NK-92 (cell line): ENCODE measurements around the gene NRG3.

ENCODE experiments used
- DNase-seq: peaks from one replicate; lab custom pipeline; 2025; ENCODE audit not compliant: unreplicated experiment; lab: John Stamatoyannopoulos, UW

Gene NRG3

GRCh38 chr10:82210331-82210730, 335.3 kb downstream of the NRG3 start:
- DNase-seq = no peak

- no peak for DNase-seq
Measured at GRCh38 chr10:82211346-82211745, 336.4 kb downstream of the NRG3 start.

- DNase-seq = no peak
Measured at GRCh38 chr10:82212753-82213152, 337.8 kb downstream of the NRG3 start.

DNA sequence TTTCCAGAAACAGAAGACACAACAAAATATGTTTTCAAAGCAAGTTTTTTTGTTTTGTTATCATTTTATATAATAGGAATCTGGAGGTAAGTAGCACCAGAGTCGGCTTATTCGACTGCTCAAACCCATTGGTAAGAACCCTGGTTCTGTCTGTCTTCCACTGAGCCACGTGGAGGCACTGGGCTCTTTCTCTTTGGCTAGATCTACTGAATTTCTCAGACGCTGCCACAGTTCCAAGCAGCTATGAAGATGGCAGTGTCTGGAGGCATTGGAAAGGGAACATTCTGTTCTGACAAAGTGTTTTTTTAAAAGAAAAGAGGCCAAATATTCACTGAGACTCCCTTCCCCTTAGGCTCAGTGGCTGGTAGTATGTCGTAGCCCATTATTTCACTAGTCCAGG, 338.8 kb downstream of the NRG3 start:
- DNase-seq = no peak

- DNase-seq = no peak
Measured at GRCh38 chr10:82221056-82221455, 346.1 kb downstream of the NRG3 start.

DNA sequence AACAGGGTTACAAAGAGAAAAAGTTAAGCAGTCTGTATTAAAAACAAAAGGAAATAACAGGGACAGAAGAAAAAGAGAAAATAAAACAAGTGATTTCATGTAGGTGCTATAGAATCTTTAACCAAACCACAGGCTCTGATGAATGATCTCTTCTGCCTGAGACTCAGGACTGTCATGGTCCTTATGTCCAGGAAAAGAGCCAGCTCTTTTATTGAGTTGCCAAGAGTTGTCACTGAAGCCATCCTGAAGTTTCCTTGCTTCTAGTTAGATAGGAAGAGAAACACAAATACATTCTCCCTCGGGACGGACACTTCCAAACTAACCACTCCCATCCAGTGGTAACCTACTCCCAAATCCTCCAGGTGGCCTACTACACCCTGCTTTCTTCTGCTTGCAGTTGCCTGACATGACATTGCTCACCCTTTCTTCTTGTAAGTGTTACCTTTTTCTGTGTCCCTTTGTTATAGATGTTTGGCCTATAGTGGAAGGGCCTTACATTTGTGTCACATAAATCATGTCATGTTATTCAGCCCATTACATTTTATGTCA, 346.7 kb downstream of the NRG3 start:
- no peak for DNase-seq

GRCh38 chr10:82228701-82229100, 353.7 kb downstream of the NRG3 start:
- no peak for DNase-seq

DNA sequence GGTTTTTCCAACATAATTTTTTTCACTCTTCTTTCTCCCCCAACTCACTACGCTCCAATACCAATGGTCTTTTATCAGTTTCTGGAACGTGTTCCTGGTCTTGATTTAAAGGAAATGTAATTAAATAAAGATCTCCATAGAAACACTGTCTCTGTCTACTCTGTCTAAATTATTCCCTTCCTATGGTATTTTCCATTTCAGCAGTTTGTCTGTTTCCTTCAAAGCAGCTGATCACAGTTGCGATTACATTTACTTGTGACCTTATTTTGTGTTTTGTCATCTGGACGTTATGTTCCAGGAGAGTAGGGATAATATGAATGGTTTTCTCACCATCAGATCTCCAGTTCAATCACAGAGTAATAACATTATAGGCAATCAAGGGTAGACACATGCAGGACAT, 359.2 kb downstream of the NRG3 start:
- DNase-seq = no peak

GRCh38 chr10:82236084-82236731, 361.2 kb downstream of the NRG3 start:
- no peak for DNase-seq

DNA sequence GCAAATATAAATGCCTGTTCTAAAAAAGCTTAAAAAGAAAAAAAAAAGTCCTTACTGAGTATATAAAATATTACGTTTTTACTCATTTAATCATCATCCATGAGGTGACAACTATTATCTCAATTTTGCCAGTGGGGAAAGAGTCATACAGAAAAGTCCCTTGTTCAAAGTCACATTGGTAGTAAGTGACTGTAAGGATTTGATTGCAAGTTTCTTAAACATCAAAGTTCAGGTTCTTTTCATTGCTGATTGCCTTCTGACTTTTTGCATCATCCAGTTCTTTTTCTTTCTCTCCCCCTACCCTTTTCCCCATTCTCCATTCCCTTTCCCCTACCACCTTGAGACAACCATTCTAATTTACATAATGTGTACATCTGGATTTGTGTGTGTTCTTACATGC, 363.3 kb downstream of the NRG3 start:
- DNase-seq = no peak

- no peak for DNase-seq
Measured at GRCh38 chr10:82240408-82240807, 365.4 kb downstream of the NRG3 start.

- DNase-seq = no peak
Measured at GRCh38 chr10:82242778-82243177, 367.8 kb downstream of the NRG3 start.

DNA sequence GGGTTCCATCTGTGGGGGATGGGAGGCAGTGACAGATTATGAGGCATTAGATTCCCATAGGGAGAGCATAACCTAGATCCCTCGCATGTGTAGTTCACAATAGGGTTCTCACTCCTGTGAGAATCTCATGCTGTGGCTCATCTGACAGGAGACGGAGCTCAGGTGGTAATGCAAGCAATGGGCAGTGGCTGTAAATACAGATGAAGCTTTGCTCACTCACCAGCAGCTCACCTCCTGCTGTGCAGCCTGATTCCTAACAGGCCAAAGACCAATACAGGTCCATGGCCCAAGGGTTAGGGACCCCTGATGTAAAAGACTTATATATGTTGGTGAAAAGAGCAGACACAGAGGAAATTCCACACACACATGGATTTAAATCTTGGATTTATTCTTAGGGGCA, 370.2 kb downstream of the NRG3 start:
- DNase-seq = no peak

DNA sequence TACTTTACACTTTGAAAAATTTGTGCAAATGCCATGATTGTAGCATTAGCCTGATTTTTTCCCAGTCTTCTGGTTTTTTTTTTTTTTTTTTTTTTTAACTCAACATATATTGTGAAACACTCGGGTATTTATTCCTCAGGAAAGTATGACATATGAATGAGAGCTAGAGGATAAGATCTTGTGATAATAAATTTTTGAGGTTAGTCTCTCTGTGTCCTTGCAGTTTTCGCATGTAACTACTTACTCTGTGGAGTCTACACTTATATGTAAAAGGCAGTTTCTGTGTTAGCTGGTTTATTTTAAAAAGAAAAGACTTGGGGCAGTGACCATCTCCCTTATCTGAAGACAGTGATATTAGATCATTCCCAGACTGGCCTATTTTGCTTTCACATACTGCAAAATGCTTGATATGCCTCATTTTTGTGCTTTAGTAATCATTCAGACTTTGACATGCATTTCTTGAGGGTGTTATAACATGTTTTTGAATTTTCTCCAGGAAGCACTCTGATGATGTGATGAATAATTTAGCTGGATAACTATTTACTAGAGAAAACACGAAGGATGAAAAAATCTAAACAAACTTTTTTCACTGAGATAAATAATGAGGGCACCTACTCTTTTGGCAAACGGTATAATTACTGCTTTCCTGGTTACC, 371.0 kb downstream of the NRG3 start:
- DNase-seq = no peak

- DNase-seq = no peak
Measured at GRCh38 chr10:82249141-82249540, 374.1 kb downstream of the NRG3 start.

DNA sequence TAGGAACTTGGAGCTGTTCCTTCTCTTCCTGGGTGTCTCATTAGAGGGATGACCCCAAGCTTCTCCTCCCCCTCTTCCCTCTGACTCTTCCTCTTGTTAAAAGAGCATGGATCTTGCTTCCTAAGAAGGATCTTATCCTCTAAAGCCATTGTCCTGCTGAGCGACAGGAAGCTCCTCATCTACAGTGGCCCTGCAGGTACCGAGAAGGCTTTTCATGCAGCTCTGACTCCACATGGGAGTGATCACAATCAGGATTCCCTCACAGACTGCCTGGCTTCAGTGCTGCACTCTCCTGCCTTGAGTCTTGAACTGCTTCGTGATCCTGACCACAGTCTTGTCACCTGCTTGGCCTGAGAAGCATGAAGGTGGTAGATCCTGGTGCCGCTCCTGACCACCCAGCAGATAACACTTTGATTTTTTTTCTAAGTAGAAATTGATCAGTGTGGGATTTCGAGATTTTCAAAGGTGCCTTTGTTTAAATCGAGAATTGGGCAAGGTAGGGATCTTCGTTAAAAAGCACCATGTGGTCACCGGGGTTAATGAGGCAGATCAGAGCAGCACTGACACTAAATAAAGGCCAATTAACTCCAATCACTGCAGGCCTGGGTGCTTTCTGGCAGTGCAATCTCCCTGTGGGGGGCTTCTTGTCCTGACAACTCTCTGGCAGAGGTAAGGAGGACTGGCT, 376.4 kb downstream of the NRG3 start:
- no peak for DNase-seq

- DNase-seq = no peak
Measured at GRCh38 chr10:82252081-82252480, 377.1 kb downstream of the NRG3 start.

- no peak for DNase-seq
Measured at GRCh38 chr10:82254237-82254636, 379.2 kb downstream of the NRG3 start.

DNA sequence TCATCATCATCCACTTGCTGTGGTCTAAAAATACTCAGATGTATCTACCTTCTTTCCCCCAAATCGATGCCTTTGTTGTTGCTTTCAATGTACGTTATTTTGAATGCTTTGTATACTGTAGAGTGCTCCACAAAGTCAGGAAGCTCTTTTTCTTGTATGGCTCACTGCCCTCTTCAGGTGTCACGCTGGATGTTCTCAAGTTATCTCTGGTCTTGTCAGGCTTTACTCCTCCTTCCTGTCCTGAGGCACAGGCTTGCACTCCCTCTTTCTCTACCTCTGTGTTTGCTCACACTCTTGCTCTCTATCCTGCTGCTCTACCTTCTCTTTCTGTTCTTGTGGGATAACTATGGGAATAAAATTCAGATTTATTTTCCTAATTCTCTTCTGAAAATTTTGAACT, 381.3 kb downstream of the NRG3 start:
- DNase-seq = no peak

GRCh38 chr10:82266438-82266837, 391.4 kb downstream of the NRG3 start:
- no peak for DNase-seq

DNA sequence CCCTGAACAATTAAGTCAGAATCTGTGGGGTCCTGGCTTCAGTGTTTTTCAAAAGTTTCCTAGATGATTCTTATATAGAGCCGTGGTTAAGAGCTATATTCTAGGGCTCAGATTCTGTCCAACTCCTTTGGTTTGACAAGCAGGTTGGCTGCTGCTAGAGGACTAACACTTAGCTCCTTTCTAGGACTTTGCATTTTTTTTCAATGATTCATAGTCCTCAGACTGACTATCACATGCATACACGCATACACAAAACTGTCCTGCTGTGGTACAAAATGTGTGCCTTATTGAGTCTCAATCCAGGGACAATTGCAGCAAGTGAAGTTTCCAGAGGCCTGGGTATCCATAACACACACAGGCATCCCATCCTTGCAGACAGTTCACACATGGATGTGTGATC, 392.0 kb downstream of the NRG3 start:
- DNase-seq = no peak

- DNase-seq = no peak
Measured at GRCh38 chr10:82267465-82267864, 392.5 kb downstream of the NRG3 start.
